ENCODE measurements around the gene EBP.
"Not testable (repeated sequence)": the region's sequence is repeated elsewhere in the genome, so short reads cannot be mapped to it uniquely, and the experiment has no call there.

Gene EBP

GRCh38 chrX:48516285-48516684 is 5.3 kb upstream of the EBP start:
- no peak overlapping the region for H3K4me3 ChIP-seq (ENCODE audit: low read depth, low read length)
- TF ChIP-seq CTCF (IDR thresholded peaks at IDR 0.05; ENCODE audit: insufficient read depth, low read depth, low read length, missing control alignments): no peak
- DNase-seq (ENCODE audit: low read depth): no peak

GRCh38 chrX:48516987-48517386 is 4.6 kb upstream of the EBP start:
- DNase-seq (ENCODE audit: low read depth): no peak
- H3K4me3 ChIP-seq (ENCODE audit: low read depth, low read length): no peak overlapping the region
- no peak for TF ChIP-seq CTCF (IDR thresholded peaks at IDR 0.05; ENCODE audit: insufficient read depth, low read depth, low read length, missing control alignments)

- H3K4me3 ChIP-seq (ENCODE audit: low read depth, low read length); DNase-seq (ENCODE audit: low read depth): not testable (repeated sequence)
These were observed 2.1 kb upstream of the EBP start for GRCh38 chrX:48519481-48519880.

DNA sequence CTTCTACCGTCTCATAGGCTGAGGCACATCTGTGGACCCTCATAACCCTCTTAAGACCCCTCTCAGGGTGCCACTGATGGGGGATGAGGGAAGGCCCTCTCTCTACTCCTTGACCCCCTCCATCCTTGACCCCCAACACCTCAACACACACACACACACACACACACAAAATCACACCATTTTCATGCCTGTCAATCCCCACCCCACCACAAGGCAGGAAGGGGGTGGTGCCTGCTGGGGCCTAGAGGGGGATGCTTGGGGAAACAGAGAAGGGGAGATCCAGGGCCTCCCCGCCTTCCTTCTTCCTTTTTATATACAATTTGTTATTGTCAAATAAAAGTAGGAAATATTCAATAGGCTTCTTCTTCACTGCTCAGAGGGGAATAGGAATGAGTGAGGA is 1.2 kb upstream of the EBP start:
- H3K4me3 ChIP-seq (ENCODE audit: low read depth, low read length): no peak overlapping the region
- DNase-seq (ENCODE audit: low read depth): no peak
- TF ChIP-seq CTCF (IDR thresholded peaks at IDR 0.05; ENCODE audit: insufficient read depth, low read depth, low read length, missing control alignments): no peak

GRCh38 chrX:48520976-48521352 is 644 bp upstream of the EBP start:
- H3K4me3 ChIP-seq (ENCODE audit: low read depth, low read length): peak overlapping the region; percentile 82
- TF ChIP-seq CTCF (IDR thresholded peaks at IDR 0.05; ENCODE audit: insufficient read depth, low read depth, low read length, missing control alignments): no peak
- peak; percentile 43 for DNase-seq (ENCODE audit: low read depth)

DNA sequence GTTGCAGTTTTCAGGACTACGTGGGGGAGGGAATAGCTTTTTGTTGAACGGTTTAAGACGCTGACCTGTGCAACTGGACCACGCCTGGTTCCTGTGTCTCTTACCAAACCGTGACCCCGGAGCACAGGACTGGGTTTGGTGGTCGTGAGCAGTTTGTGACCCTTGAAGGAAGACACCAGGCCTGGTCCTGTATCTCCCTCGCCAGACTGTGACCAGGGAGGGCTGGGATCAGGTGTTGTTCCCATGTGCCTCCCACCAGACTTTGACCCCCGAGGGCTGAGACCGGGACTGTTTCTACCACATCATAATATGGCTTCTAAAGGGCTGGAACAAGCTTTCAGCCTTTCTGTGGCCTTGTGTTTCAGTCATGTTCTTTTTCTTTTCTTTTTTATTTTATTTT is 683 bp downstream of the EBP start:
- no peak for DNase-seq (ENCODE audit: low read depth)
- TF ChIP-seq CTCF (IDR thresholded peaks at IDR 0.05; ENCODE audit: insufficient read depth, low read depth, low read length, missing control alignments): no peak

GRCh38 chrX:48523682-48524081 is 2.1 kb downstream of the EBP start:
- H3K4me3 ChIP-seq (ENCODE audit: low read depth, low read length): peak overlapping the region; percentile 13; the same call in 1 of the 2 replicates
- TF ChIP-seq CTCF (IDR thresholded peaks at IDR 0.05; ENCODE audit: insufficient read depth, low read depth, low read length, missing control alignments): no peak
- DNase-seq (ENCODE audit: low read depth): no peak

More for the DNA sequence above, 683 bp downstream of the EBP start:
- H3K4me3 ChIP-seq (ENCODE audit: low read depth, low read length): peak overlapping the region; percentile 82

DNA sequence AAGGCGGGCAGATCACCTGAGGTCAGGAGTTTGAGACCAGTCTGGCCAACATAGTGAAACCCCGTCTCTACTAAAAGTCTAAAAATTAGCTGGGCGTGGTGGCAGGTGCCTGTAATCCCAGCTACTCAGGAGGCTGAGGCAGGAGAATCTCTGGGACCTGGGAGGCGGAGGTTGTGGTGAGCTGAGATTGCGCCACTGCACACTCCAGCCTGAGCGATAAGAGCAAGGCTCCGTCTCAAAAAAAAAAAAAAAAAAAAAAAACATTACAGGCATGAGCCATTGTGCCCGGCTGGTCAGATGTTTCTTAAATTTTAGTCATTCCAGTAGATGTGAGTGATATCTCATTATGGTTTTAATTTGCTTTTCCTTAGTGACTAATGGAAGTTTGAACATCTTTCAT is 4.2 kb downstream of the EBP start:
- not testable (repeated sequence) for H3K4me3 ChIP-seq (ENCODE audit: low read depth, low read length); DNase-seq (ENCODE audit: low read depth)

All from GM12865 (cell line).